Stromal cell of bone marrow (primary cell): ENCODE data around the gene IMMP2L.
A peak's percentile ranks its signal among the peaks of the same experiment; 100 is the strongest.

Source experiments
- DNase-seq: peaks from one replicate; pipeline ENCODE4 v3.0.0-alpha.2; 2012; ENCODE audit warnings: low read depth

IMMP2L gene

DNA sequence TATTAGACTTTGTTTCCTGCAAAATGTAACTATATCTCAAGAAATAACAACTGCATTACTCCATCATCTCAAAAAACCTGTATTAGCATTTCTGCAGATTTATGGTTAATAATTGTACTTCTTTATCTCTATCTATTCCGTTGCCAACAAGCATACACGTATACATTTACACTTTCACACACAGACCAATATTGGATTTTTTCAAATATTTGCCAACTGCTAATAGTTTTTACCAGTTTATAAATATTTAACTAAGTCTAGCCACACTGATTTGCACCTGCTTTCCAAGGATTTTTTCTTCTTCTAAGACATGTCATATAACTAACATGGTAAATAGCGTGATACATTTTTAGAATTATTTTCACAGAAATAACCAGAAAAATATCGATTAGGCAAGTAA is 459.2 kb downstream of the IMMP2L start:
- no peak for DNase-seq

GRCh38 chr7:111101856-111102646 is 460.2 kb downstream of the IMMP2L start:
- no peak for DNase-seq

DNA sequence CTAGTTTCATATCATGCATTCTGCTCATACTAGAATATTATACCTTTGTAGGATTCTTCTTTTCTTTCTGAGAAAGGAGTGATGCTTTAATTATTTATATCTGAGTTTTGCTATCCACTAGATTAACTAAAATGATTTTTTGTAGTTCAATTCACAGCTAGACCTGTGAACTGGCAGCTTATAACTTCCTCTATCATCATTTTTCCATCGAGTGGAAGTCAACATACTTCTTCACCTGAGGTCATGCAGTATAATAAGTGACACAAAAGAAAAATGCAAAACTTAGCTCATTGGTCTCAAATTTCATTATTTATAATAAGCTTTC is 463.4 kb downstream of the IMMP2L start:
- DNase-seq = no peak

DNA sequence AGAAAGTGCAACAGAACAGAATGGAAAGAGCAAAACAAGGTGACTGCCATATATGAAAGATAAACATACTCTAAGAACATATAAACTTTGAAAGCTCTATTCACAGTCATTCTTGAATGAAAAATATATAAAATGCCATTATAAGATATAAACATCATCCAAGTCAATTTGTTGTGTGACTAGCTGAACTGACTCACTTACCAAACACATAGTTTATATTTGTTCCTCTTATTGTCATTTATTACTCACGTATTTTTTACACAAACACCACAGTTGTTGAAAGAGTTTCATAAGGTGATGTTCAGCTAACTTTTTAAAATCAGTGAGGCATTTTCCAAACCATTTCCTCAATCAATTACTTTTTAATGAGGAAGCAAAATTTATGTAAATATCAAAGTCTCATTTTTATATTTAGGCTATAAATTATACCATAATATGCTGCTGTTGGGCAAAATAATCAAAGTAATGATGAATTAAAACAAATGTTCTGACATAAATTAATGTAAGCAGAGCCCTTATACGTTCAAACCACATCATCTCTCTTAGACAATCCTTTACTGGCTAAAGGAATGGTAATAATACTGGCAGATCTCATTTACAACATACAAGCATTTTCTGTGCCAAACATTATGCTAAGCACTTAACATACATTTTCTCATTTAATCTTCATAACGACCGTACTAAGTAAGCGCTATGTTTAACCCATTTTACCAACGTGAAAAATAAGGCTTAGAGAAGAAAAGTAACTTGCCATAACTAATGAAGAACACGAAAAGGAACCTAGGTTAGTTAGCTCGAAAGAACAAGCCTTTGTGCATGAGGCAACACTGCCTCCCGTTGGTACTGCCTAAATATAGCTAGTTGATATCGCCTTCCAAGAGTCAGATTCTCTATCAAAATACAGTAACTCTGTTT is 464.0 kb downstream of the IMMP2L start:
- DNase-seq = no peak

GRCh38 chr7:111096997-111097396 is 465.3 kb downstream of the IMMP2L start:
- no peak for DNase-seq

- DNase-seq = no peak
These were observed 467.9 kb downstream of the IMMP2L start for GRCh38 chr7:111094419-111094818.

DNA sequence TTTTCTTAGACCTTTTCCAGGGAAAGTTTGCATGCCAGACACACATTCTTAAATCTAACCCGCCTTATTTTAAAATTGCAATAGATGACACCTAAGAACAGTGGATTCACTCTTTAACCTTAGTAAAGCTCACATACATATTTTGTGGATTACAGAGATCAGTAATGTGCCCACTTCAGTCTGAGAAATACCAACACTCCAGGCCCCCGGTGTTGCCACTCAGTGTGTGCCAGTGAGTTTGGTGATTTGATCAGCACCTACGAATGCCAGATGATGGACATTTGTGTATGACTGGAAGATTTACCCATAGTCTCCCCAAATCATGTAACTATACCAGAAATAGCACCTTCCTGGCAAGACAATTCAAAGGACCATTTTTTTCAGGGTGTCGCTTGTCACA is 468.8 kb downstream of the IMMP2L start:
- no peak for DNase-seq

DNA sequence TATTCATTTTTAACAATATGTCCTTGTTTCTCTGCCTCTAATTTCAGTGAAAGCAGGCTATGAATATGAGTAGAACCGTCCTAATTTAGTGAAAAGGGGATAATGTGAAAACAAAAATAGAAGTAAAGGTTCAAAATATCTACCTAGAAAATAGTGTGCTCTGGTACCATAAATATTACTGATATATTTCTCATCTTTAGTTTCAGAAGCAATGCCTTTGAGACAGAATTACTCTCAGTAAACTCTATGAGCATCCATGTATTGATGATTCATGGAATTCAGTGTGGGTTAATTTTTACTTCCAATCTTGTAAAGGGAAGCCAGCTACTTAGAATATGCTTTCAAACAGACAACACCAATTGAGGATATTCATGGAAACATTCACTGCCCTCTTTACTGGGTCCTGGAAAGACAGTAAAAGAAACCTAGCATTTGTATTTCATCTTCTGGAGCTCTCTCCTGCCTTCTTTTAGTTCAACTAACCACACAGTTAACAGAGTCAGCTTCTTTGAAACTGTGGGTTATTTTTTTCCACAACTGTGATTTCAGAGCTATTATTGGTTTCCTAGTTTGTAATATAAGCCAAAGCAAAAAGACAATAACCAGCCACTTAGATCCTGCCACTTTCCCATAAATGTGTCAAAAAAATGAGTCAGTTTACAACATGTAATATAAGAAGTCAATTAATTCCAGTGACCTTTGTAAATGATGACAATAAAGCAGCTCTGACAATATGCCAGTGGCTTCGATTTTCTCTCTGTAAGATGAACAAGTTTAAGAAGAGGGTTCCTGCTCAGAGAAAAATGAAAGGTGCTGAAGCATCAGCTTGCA is 469.7 kb downstream of the IMMP2L start:
- no peak for DNase-seq

GRCh38 chr7:111091593-111092358 is 470.5 kb downstream of the IMMP2L start:
- DNase-seq = no peak

- DNase-seq = peak; percentile 40
These were observed 471.4 kb downstream of the IMMP2L start, which contains the start of gene LRRN3 for GRCh38 chr7:111090846-111091245. TSS of gene LRRN3 (plus strand) at chr7:111091127. CDS start at chr7:111122773, 31,646 bp downstream.

GRCh38 chr7:111089822-111090426 is 472.4 kb downstream of the IMMP2L start:
- DNase-seq = peak; percentile 33

GRCh38 chr7:111088328-111088727 is 474.0 kb downstream of the IMMP2L start:
- no peak for DNase-seq

GRCh38 chr7:111086532-111086931 is 475.8 kb downstream of the IMMP2L start:
- no peak for DNase-seq

DNA sequence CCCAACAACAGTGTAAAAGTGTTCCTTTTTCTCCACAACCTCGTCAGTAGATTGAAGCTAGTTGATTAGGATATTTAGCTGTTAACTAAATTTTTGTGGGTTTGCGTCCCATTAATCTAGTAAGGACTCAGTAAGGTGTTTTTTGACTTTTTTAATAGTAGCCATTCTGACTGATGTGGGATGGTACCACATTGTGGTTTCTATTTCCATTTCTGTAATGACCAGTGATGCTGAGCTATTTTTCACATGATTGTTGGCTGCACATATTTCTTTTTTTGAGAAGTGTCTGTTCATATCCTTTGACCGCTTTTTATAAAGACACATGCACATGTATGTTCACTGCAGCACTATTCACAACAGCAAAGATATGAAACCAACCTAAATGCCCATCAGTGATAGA is 476.9 kb downstream of the IMMP2L start:
- no peak for DNase-seq

DNA sequence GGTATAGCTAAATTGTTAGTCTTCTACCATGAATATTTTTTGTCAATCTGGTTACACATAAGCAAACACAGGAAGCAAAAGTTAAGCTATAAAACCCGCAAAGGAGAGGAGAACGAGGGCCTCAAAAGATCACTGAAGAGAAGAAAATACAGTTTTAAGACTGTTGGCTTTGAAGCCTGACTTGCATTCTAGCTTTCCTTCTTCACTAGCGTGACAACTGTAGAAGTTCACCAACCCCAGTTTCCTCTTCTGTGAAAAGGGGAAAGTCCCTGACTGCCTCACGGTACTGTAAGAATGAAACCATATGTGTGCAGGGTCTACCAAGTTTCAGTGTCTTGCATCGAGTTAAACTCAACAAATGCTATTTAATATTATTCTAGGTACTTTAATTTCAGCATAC is 478.9 kb downstream of the IMMP2L start:
- DNase-seq = no peak

DNA sequence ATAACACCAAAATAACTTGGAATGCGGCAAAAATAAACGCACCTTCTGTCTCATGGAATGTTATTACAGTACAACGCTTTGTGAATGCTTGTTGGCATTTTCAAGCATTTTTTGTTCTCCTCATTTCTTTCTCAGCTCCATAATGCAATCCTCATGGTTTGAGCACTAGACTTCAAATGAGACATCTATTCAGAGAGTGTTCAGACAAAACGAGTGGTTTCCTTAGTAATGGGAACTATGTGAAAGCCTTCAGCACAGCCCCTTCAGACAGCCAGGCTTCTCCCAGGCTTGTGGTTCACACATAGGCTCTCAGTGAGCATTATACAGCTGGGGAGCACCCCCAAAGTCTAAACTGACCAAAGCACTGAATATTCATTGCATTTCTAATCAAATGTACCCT is 479.9 kb downstream of the IMMP2L start:
- DNase-seq = no peak

DNA sequence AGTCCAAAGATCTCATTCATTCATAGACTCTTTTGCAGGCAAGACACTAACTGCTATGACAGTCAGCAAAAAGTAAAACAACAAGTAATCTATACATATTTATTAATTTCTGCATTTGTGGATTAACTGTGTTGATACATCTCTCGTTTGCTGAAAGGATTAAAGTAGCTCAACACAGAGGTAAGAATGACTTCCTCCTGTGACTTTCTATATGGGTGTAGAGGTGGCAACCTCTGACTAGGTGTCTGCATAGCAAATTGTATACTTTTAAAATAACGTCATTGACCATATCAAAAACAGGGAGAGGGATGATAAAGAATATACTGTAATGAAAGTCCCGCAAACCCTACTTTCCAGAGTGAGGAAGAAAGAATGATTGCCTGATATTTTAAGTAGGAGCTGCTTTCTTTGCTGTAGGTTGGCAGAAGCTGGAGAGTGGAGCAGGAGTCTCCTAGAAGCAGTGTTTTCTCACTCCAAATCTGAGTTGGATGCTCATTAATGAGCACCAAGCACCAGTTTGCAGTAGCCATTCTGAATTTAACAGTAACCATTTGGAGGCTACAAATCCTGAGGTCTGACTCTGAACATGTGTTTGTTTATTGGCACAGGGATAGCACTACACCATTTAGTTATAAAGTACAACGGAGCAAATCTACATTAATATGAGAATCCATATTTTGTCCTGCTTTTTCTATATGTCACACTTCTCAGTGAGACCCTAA is 480.6 kb downstream of the IMMP2L start:
- DNase-seq = no peak

DNA sequence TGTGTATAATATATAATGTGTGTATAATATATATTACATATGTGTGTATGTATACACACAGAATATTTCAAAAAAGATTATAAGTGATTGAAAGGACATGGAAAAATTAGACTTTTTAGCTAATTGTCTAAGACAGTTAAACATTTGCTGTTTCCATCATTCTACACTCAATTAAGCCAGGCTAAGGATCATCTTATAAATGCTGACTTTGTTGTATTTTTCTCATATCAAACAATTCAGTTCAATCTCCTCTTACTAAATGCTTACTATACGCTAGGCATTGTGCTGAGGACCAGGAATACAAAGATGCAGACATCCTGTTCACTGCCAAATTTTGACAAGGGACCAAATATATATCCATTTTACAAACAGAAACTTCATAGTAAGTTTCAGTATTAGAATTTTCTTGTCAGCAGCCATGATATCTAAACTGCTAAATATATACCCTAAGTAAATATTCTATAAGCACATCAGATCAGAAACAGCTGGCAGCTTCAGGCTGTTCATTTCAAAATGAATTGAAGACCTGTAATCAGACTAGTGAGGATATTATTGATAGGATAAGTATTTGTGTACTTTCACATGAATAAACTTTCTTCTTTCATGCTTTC is 481.7 kb downstream of the IMMP2L start:
- DNase-seq = no peak

- DNase-seq = no peak
These were observed 485.3 kb downstream of the IMMP2L start for GRCh38 chr7:111077001-111077400.

DNA sequence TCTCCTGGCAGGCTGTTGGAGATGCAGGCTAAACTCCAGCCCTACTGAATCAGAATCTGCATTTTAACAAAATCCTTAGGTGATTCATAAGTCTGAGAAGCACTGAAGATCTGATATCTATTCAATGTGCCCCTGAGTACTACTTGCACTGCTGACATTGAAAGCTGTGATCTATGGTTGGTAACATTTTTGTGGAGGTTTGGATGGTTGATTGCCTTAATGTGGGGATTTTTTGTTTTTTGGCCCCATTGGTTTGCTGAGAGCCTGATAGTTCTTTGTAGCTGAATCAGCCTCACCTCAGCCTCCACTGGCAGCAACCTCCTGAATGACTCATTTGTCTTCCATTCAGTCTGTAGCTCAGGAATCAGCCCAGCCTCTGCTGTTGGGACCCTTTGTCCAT is 486.1 kb downstream of the IMMP2L start:
- no peak for DNase-seq
